ENCODE data around the gene DMD. TPM values are rescaled to one million over a fixed set of nuclear protein-coding genes. Genes with fewer than 3 reads are reported as not detected.

Gene DMD
- total and polyA plus RNA-seq, 2 of the 13 experiments (the other 11 are each of a cell fraction or from before 2014, with no cell fraction given), result 17.6 to 25.9 TPM

DNA sequence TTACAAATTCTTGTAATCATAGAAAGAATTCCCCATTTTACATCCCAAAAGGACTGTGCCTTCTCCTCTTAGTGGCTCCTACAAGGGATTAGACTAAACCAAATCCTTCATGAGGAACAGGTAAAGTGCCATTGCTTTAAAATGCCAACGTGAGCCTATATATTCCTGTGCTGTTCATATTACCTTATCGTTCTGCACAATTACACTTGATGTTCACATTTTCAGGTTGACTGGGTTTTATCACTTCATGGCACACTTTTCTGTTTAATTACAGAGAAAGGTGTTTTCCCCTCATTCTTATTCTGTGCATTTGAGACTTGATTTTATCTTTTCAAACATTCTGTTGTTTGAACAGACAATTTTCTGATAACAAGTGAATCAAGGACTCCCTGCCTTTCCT, 1493.9 kb downstream of the DMD start (continued):
- TF ChIP-seq, protein P1, sequence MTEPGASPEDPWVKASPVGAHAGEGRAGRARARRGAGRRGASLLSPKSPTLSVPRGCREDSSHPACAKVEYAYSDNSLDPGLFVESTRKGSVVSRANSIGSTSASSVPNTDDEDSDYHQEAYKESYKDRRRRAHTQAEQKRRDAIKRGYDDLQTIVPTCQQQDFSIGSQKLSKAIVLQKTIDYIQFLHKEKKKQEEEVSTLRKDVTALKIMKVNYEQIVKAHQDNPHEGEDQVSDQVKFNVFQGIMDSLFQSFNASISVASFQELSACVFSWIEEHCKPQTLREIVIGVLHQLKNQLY (CRISPR knock-in tag; IDR thresholded peaks at IDR 0.05), result no peak
- no peak for TF ChIP-seq MIER3 (CRISPR knock-in tag; IDR thresholded peaks at IDR 0.05; ENCODE audit: borderline replicate concordance)
- TF ChIP-seq ZNF782 (CRISPR knock-in tag; IDR thresholded peaks at IDR 0.05; ENCODE audit: borderline replicate concordance), result no peak
- TF ChIP-seq, protein P2, sequence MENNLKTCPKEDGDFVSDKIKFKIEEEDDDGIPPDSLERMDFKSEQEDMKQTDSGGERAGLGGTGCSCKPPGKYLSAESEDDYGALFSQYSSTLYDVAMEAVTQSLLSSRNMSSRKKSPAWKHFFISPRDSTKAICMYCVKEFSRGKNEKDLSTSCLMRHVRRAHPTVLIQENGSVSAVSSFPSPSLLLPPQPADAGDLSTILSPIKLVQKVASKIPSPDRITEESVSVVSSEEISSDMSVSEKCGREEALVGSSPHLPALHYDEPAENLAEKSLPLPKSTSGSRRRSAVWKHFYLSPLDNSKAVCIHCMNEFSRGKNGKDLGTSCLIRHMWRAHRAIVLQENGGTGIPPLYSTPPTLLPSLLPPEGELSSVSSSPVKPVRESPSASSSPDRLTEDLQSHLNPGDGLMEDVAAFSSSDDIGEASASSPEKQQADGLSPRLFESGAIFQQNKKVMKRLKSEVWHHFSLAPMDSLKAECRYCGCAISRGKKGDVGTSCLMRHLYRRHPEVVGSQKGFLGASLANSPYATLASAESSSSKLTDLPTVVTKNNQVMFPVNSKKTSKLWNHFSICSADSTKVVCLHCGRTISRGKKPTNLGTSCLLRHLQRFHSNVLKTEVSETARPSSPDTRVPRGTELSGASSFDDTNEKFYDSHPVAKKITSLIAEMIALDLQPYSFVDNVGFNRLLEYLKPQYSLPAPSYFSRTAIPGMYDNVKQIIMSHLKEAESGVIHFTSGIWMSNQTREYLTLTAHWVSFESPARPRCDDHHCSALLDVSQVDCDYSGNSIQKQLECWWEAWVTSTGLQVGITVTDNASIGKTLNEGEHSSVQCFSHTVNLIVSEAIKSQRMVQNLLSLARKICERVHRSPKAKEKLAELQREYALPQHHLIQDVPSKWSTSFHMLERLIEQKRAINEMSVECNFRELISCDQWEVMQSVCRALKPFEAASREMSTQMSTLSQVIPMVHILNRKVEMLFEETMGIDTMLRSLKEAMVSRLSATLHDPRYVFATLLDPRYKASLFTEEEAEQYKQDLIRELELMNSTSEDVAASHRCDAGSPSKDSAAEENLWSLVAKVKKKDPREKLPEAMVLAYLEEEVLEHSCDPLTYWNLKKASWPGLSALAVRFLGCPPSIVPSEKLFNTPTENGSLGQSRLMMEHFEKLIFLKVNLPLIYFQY (CRISPR knock-in tag; IDR thresholded peaks at IDR 0.05; ENCODE audit: borderline replicate concordance), result no peak
- TF ChIP-seq ZNF709 (CRISPR knock-in tag; IDR thresholded peaks at IDR 0.05), result no peak
- TF ChIP-seq ATF7 (IDR thresholded peaks at IDR 0.05), result no peak
- no peak for TF ChIP-seq ATF7 (CRISPR knock-in tag; IDR thresholded peaks at IDR 0.05)
- TF ChIP-seq KDM3A (CRISPR knock-in tag; IDR thresholded peaks at IDR 0.05; ENCODE audit: low read depth), result no peak
- no peak for TF ChIP-seq SIX1 (CRISPR knock-in tag; IDR thresholded peaks at IDR 0.05; ENCODE audit: borderline replicate concordance)
- TF ChIP-seq, protein P3, sequence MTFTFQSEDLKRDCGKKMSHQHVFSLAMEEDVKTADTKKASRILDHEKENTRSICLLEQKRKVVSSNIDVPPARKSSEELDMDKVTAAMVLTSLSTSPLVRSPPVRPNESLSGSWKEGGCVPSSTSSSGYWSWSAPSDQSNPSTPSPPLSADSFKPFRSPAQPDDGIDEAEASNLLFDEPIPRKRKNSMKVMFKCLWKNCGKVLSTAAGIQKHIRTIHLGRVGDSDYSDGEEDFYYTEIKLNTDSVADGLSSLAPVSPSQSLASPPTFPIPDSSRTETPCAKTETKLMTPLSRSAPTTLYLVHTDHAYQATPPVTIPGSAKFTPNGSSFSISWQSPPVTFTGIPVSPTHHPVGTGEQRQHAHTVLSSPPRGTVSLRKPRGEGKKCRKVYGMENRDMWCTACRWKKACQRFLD (CRISPR knock-in tag; IDR thresholded peaks at IDR 0.05; ENCODE audit: borderline replicate concordance), result no peak

Data from HepG2 (cell line).